GM18858 (cell line): Measurements from ENCODE around the gene SLC43A1.

Source experiments
- ATAC-seq: cut with Tn5 transposase; IDR thresholded peaks from one replicate; pipeline ENCODE4 v1.9.1; 2021; ENCODE audit not compliant: unreplicated experiment

Gene SLC43A1

DNA sequence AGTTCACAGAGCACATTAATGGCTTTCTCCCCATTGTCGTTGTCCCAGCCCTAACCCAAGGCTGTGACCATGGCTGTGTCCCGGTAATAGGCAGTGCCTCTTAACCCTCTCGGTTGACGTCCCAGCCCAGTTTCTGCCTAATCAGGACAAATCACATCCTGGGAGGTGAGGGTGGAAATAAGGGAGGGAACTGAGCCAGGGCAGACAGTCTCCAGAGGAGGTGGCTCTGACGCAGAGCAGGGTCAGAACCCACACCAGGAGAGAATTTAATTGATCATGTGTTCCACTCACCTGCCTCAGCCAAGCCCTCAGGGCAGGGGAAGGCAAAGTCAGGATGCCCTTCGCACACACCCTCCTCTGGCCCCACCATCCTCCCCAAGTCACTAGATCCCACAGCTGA lies 17.0 kb downstream of the SLC43A1 start:
- no peak for ATAC-seq

- no peak for ATAC-seq
These were observed 17.9 kb downstream of the SLC43A1 start for GRCh38 chr11:57497303-57498247.

DNA sequence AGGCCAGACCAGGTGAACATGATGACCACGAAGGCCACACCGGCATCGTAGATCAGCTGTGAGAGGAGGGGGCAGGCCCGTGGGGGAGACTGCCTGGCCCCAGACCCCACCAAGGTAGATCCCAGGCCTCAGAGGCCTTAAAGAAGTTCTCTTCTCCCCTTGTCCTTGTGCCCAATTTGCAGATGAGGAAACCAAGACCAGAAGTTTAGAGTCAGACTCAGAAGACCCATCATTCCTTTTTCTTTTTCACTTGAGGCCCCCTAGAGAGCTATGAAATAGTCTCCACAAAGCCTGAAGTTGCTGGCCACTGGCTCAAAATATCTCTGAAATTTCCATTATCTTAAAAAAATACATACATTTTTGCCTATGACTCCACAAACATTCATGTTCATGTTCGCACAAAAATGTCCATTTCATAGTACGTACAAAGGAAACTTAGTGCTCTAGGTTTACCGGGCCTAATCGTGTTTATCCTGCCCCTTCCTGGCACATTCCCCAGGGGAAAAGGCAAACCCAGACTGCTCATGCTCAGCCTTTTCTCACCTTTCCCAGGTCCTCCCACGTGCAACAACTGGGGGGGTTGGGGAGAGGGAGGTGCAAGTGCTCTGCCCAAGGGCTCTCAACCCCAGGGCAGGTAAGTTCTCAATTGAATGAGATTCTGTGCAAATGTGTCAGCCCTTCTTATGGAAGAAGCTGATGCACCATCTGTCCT lies 19.2 kb downstream of the SLC43A1 start:
- ATAC-seq, result no peak

DNA sequence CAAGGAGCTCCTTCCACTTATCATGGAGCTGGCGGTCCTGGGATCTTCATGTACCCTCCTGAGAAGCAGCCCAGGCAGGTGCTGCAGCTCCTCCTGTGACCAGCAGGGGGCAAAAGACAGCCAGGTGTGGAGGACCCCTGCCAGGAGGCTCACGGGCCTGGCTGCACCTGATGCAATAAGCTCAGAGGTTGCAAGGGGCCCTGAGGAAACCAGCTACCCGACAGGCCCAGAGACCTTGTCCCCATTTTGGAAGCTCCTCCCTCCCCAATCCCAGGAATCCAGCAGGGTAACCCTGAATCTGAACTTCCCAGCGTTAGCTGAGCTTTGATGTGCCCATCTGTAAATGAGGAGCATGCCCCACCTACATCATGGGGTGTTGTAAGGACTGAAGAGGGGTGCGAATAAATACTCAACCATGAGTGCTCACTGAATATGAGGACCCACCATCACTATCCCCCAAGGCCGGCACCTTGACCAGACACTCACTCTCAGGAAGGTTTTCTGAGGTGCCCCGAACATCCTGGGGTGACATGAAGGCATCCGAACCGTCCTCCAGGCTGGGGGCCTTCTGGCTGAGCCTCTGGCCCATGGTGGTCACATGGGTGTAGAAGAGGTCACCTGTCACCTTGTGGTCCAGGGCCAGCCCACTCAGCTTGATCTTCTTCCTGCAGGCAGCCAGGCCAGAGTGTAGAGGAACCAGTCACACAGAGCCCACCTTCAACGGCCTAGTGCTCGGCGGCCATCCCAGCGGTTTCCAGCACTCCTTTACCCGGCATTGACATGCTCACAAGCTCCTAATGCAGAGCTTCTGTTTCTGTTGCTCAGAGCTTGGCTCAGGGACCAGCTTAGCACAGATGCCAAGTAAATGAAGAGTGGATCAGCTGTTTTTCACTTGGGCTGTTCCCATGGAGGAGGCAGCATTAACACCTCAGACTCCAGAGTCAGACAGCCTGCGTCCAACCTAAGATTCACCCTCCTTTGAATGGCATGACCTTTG lies 21.7 kb downstream of the SLC43A1 start:
- peak; percentile 63 for ATAC-seq

GRCh38 chr11:57491371-57492061 lies 24.0 kb downstream of the SLC43A1 start:
- ATAC-seq, result no peak

DNA sequence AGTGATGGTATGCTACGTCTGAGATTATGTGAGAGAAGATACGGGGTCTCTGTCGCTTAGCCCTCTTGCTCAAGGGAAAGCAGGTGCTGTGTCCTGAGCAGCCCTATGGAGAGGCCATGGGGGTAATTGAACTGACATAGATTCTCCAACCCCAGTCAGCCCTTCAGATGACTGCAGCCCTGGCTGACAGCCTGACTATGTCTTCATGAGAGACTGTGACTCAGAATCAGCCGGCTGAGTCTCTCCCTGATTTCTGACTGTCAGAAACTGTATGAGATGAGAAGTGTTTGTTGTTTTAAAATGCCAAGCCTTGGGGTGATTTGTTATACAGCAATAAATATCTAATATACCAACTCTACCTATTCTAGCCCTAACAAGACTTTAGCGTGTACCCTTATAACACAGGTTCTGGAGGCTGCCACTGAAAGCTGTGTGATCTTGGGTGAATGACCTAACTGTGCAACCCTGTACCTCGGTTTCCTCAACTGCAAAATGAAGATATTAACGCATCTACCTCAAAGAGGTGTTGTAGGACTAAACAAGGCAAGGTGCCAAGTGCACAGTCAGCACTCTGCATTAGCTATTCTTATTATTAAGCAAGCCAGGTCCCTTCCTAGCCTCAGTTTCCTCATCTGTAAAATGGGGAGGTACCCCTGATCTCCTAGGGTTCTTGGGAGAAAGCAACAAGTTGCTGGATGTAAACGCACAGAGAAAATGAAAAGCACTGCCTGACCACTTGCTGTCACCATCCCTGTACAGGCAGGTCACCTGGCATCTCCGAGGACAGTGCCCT lies 24.9 kb downstream of the SLC43A1 start:
- no peak for ATAC-seq

DNA sequence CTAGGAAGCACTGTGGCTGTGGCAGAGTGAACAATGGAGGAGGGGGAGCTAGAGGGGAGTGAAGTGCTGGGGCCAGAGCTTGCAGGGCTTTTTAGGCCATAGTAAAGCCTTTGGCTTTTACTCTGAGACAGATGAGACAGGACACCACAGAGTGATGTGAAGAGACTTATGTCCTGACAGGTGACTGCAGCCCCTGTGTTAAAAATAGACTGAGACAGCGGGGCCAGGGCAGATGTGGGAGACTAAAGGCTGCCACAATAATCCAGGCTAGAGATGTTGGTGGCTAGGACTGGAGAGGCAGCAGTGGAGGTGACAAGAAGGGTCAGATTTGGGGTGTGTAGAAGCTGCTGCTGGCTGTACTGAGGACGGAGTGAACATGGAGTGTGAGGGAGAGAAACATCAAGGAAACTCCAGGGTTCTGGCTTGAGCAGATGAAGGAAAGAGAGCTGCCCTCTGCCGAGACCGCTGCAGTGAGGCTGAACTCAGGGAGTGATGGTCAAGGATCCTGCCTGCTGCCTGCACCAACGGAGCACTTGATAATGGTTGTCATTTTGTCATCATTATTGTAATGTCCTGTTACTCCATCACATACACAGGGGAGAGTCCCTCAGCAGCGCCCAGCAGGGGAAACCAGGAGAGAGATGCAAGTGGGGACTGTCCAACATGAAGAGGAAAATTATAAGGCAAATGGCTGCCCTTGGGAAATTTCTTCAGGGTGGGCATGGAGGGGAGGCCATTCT lies 27.4 kb downstream of the SLC43A1 start:
- ATAC-seq, result no peak

DNA sequence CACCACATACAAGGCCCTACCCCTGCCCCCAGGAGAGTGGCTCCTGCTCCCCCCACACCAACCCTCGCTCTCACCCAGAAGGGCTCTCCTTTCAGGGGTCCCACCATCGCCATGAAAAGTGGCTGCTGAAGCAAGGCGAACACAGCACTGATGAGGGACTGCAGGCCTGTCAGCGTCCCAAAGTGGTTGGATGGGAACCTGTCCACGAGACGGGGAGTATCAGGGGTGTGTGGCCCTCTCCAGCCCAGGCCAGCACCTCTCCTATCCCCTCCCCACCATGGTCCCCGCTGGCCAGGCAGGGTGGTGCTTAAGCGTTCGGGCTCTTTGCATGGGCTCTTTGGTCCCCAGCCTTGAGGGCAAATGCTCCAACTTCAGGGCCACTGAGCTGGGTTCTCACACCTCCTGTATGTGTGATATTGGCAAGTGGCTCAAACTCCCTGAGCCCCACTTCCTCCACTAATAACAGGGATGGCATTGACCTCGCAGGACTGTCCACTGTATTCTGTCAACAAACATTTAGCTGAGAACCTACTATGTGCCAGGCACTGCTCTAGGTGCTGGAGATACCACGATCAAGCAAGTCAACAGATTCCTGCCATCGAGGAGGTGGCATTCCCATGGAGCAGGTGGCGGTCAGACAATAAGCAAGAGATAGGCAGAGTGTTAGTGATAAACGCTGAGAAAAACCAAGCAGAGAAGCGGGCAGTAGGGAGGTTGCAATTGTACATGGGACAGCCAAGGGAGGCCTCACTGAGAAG lies 28.3 kb downstream of the SLC43A1 start:
- no peak for ATAC-seq

GRCh38 chr11:57485217-57485990 lies 30.1 kb downstream of the SLC43A1 start:
- ATAC-seq, result no peak

DNA sequence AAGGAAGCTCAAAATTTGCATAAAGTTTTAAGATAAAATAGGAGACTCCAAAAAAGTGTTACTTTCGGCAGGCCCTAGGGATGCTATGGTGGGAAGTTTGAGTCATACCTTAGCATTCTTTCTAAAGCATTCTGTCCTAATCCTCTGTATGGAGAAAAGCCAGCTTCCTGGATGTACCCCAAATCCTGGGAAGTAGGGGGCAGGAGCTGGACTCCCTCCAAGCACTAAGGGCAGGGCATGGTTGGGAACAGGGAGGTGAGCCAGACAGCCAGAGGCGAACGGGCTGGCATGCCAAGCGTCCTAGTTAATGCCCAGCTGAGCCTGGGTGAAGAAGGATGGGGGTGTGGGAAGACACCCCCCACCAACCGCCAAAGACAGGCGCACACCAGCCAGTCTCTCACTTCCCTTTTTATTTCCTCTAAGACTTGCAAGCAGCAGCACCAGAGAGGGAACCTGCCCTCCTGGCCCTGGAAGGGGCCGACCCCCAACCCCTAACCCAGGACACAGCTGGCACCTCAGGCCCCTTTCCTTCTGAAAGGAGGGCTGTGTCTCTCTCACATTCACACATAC lies 31.3 kb downstream of the SLC43A1 start:
- peak; percentile 67 for ATAC-seq

DNA sequence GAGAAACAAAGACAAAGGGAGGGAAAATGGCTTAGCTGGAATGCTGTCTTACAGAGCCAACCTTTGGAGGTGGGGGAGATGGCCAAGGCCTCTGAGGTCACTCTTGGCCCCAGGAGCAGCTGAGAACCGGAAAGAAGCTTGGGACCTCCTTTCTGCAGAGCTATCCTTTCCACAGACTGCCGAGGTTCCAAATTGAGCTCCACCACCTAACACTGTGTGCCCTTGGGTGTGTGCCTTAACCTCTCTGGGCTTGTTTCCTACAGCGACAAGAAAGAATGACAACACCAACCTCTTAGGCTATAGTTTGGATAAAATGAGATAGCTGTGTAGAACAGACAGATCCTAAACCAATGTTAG lies 32.0 kb downstream of the SLC43A1 start:
- ATAC-seq, result no peak

GRCh38 chr11:57482782-57483561 lies 32.5 kb downstream of the SLC43A1 start:
- no peak for ATAC-seq

DNA sequence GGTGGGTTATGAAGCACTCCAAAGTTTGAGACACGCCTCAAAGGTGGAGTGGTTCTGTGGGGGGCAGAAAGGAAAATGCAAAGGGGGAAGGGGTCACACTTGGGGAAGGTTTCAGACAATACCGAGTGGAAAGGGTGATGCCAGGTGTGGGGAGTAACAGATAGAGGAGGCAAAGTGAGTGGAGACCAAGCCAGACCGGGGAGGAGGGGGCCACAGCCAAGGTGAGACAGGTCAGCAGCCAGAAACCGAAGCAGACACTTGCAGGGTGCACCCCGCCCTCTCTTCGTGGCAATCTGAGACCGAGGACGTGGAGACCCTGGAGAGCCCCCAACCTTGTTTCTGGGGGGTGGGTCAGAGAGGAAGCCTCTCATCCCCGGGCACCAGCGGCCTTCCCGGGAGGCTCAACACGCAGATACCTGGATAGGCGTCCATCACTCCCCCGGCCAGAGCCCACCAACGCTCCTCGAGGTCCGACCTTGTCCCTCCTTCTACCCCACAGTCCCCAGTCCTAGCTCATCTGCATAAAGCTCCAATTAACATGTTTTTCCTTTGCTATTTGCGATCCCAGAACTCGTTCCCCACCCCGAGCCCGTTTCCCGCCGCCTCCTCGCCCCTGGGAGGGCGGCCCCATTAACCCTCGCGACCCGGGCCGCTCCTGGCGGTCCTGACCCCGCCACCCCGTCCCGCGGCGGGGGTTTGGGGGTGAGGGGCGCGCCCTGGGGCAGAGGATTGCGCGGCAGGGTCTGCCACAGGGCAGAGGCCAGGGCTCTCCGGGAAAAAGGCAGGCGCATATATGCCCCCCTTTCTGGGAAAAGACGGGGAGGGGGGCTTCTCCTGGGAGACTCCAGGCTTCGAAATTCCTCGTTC lies 33.4 kb downstream of the SLC43A1 start:
- ATAC-seq, result no peak

- no peak for ATAC-seq
These were observed 34.2 kb downstream of the SLC43A1 start for GRCh38 chr11:57481315-57481714.

DNA sequence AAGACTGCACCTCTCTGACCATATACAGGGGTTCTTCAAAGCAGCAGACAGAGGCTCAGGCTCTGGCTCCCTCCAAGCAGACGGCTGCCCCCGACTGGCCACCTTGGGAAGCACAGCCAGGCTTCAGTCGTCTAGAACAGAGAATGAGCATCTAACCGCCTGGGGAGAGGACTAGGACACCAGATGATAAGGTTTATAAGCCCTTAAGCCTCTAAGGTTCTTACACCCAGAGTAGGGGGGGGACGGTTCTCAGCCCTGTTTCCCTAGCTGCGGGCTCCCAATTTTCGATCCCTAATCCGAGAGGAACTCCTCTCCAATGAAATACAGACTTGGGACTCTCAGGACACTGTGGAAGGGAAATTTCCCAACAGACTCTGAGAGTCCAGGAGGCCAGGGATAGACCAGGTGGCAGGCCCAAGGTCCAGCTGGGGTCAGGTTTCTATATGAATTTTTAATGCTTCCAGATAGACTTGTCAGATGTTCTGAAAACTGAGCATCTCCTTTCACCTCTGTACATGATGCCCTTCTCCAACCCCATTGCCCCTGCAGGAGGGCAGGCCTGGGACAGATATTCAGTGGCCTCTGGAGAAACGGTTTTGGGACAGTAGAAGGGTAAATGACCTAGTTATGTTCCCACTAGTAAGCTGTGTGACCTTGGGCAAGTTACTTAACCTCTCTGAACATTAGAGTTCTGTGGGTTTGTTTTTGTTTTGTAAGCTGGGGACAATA lies 34.9 kb downstream of the SLC43A1 start:
- ATAC-seq, result no peak
